Inferior parietal cortex (tissue), 1 donor: ENCODE data around the gene CATSPER2.
"Not testable (repeated sequence)": the region's sequence is repeated elsewhere in the genome, so short reads cannot be mapped to it uniquely, and the experiment has no call there.

Experiments used
- DNase-seq: peaks from one replicate; pipeline ENCODE4 v3.0.0-alpha.2; 2016; ENCODE audit errors: extremely low spot score

The CATSPER2 gene

GRCh38 chr15:43648649-43649429 is at the start of gene CATSPER2:
TSS of gene CATSPER2 (minus strand) at chr15:43648844. CDS start at chr15:43648061, 783 bp downstream.
- DNase-seq, result no peak

DNA sequence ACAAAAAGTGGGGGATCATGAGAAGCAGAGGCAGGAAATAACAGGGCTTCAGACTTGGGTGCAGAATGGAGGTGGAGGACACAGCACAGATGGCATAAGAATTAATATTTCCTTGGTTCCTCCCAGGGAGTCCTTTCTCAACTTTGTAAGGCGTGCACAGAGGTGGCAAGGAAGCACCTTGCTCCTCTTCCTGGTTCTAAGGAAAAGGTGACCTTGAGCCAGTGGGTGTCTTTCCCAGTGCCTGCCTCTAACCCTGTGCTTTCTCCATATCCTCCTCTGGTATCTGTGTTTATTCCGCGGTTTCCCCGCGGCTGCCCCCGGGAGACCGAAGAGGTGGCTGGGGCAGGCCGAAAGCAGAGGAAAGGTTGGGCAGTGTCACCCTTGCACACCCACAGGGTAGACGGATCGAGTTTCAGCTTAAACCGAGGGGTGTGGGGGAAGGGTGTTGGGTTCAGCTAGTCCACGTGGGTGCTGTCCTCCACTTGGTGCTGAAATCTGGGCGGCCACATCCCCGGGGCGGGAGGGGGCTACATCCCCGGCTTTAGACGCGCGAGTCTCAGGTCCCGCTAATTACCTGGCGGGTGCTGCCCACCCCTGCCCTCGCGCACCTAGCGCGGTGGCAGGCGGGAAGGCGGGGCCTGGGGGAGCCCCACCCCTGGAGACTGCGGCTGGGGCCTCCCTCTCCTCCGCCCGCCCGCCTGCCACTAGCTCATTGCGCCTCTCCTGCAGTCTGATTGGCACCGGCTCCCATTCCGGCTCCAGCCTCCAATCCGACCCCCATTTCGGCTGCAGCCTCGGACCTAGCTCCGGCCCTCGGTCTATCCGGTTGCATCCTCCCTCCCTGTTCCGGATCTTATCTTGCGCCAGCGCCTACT is 44.7 kb upstream of the CATSPER2 start, which contains the start of gene CKMT1A:
CKMT1A (plus strand) TSS at position 712 of the 875 bp plus-strand sequence. CDS start 192 bp downstream, outside the sequence.
- DNase-seq, result not testable (repeated sequence)

GRCh38 chr15:43692679-43693078 is 44.0 kb upstream of the CATSPER2 start:
- not testable (repeated sequence) for DNase-seq

- DNase-seq, result not testable (repeated sequence)
These were observed 41.1 kb upstream of the CATSPER2 start for GRCh38 chr15:43689604-43690301.

DNA sequence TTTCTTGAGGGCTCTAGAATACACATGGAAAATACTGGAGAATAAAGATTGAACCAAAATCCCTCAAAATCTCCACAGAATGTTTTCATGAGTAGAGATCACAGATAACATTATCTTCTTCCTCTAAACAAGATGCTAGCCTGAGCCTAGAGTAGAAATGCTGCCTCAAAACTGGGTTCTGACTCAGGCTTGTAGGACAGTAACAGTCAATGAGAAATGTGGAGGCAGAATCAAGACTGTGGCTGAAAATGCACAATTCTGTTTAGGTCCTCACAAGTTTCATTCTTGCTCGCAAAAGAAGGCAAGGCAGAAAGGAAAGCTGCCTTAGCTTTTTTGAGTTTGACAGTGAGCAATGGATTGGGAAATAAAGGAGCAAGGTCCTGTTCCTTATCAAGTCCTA is 25.5 kb upstream of the CATSPER2 start:
- DNase-seq, result not testable (repeated sequence)

DNA sequence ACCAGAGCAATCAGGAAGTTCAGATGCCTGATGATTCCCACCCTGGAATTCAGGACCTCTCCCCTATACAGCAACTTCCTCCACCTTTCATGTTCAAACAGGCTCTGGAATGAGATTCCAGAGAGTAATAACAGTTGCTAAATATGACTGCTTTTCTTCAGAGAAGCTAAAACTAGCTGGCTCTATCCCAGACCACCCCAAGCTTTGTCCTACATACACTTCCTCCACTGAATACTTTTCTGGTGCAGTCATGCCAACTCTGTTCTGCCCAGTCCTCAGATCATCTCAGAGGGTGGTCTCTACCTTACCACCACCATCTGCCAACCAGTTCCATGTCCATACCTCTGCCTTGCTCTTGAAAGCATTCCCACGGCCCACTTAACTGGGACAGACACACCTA is 17.5 kb upstream of the CATSPER2 start:
- not testable (repeated sequence) for DNase-seq

- not testable (repeated sequence) for DNase-seq
These were observed 14.7 kb upstream of the CATSPER2 start for GRCh38 chr15:43663333-43663732.

DNA sequence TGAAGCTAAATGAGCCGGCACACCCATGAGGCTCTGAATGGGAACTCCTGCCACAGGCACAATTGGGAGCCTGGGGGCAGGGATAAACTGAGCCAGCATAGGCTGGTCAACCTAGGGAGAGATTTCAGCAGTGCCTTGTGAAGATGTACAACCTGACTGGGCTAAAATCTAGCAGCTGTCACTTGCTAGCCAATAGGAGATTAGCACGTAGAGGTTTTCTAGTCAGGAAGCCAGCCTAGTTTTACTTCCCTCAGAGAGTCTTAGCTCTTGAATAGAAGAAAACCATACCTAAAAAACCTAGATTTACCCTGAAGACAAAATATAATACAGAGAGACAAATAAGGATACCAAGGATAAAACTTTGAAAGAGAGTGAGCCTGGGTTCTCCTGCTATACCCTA is 13.6 kb upstream of the CATSPER2 start:
- DNase-seq, result not testable (repeated sequence)

DNA sequence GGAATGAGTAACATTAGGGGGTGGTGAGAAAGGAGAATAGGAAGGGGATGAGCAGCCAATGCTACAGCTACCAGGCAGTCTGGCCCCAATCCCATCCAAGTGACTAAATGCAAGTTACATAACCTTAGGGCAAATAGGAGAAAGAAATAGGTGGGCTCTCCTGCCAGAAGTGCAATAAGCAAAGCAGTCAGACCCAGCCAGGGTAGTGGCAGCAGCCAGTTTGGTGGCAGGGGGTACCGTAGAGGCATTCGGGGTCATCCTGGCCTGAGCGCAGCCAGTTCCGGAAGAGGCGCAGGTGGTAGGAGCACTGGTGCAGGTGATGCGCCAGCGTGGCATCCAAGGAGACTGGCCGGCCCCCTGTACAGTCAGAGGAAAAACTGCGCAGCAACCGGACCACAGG is 11.1 kb upstream of the CATSPER2 start:
- DNase-seq, result not testable (repeated sequence)

- not testable (repeated sequence) for DNase-seq
These were observed 834 bp upstream of the CATSPER2 start for GRCh38 chr15:43649430-43649926.

- not testable (repeated sequence) for DNase-seq
These were observed 10.0 kb downstream of the CATSPER2 start for GRCh38 chr15:43638464-43639204.

DNA sequence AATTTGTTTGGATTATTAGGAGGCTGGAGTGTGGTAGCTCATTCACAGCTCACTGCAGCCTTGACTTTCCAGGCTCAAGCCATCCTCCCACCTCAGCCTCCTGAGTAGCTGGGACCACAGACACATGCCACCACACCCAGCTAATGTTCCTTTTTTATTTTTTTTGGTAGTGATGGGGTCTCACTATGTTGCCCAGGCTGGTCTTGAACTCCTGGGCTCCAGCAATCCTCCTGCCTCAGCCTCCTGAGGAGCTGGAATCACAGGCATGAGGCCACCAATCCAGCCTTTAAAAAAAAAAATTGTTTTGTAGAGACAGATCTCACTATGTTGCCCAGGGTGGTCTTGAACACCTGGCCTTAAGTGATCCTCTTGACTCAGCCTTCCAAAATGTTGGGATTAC is 21.7 kb downstream of the CATSPER2 start:
- DNase-seq, result not testable (repeated sequence)

- no peak for DNase-seq
These were observed 23.5 kb downstream of the CATSPER2 start for GRCh38 chr15:43625106-43625505.

DNA sequence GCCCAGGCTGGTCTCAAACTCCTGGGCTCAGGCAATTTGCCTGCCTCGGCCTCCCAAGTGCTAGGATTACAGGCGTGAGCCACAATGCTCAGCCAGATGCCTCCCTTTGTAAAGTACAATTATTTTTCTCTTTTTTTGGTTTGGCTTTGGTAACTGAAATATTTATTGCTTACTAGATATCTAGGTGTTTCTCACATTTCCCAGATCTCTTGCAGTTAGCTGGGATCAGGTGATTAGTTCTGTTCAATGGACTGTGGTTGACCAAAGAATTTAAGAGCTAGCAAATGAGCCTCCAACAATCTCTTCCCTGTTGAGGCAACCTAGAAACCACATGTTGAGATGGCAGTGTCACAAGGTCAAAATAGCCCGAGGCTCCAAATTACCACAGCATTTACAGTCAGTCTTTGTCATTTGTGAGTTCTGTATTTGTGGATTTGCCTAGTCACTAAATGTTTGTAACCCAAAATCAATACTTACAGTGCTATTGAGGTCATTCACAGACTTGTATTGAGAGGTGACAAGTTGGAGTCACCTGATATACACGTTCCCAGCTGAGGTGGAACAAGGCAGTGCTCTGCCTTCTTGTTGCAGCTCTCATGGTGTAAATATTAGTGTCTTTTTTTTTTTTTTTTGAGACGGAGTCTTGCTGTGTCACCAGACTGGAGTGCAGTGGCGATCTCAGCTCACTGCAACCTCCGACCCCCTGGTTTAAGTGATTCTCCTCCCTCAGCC is 26.4 kb downstream of the CATSPER2 start:
- DNase-seq, result not testable (repeated sequence)

GRCh38 chr15:43618700-43619099 is 29.9 kb downstream of the CATSPER2 start, which contains the start of gene STRC:
TSS of gene STRC (minus strand) at chr15:43618800. CDS start at chr15:43618722, 78 bp downstream.
- not testable (repeated sequence) for DNase-seq

DNA sequence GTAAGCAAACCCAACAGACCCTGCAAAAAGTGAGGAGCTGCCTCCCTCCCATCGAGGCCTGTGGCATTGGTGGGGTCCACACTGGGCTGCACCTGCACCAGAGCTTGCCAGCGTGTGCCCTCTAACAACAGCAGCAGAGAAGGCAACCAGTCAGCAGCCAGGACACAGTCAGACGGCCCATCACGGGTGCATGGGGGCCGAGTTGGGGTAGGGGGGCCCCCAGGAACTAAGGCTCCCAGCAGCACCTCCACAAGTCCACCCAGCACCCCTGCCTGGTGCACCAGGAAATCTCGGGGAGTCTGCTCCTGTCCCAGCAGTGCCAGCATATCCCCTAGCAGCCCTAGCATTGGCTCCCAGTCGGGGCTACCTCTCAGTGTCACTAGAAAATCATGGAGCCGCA is 30.9 kb downstream of the CATSPER2 start:
- DNase-seq, result not testable (repeated sequence)

DNA sequence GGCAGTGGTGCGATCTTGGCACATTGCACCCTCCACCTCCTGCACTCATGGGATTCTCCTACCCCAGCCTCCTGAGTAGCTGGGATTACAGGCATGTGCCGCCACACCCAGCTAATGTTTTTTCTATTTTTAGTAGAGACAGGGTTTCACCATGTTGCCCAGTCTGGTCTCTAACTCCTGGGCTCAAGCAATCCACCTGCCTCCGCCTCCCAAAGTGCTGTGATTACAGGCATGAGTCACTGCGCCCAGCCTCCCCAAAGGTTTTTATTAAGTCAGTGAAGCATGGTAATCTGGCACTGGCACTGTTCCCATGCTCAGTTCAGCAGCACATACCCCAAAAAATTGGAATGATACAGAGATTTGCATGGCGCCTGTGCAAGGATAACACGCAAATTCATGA is 46.4 kb downstream of the CATSPER2 start:
- not testable (repeated sequence) for DNase-seq

GRCh38 chr15:43600200-43600599 is 48.4 kb downstream of the CATSPER2 start:
- DNase-seq, result not testable (repeated sequence)

DNA sequence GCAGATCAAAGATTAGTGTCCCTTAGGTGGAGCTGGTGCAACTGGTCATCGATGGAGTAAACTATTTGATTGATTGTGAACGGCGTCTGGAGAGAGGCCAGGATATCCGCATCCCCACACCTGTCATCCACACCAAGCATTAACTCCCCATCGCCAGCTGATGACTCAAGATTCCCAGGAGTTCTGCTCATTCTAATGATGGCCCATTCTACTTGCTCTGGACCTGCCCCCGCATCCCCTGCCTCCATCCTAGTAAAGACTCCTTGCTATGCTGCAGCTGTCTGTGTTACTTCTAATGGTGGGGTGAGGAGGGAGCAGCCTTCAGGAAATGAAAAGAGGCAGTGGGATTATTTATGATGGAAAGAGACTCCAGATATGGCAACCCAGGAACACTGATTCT is 49.5 kb downstream of the CATSPER2 start:
- not testable (repeated sequence) for DNase-seq
